Fibroblast of lung (primary cell): ENCODE data around the gene KDELR1. TPM values are rescaled to one million over a fixed set of nuclear protein-coding genes. Genes with fewer than 3 reads are reported as not detected.
A peak's percentile ranks its signal among the peaks of the same experiment; 100 is the strongest.
"Not testable (repeated sequence)": the region's sequence is repeated elsewhere in the genome, so short reads cannot be mapped to it uniquely, and the experiment has no call there.

Experiments
- DNase-seq, 2 donors: peaks; one replicate each; pipeline versions ENCODE4 v3.0.0 to v3.0.0-alpha.2; 2010; ENCODE audit warnings: low read depth in 2 of 2
- H2AFZ ChIP-seq: 2 replicates; pipeline ENCODE4 v1.5.1; 2012; ENCODE audit warnings: low read length, control low read depth, inconsistent platforms
- H3K27ac ChIP-seq: 2 replicates; pipeline ENCODE4 v1.5.1; 2011; ENCODE audit warnings: low read length, control low read depth; ENCODE audit not compliant: insufficient read depth
- H3K27me3 ChIP-seq: 2 replicates; pipeline ENCODE4 v1.5.1; 2011; ENCODE audit warnings: mild to moderate bottlenecking, low read length; ENCODE audit not compliant: control insufficient read depth, insufficient read depth
- H3K36me3 ChIP-seq: 2 replicates; pipeline ENCODE4 v1.5.1; 2011; ENCODE audit warnings: low read length; ENCODE audit not compliant: control insufficient read depth, insufficient read depth
- H3K4me1 ChIP-seq: 2 replicates; pipeline ENCODE4 v1.5.1; 2011; ENCODE audit warnings: low read length; ENCODE audit not compliant: control insufficient read depth, insufficient read depth; ENCODE audit errors: extremely low read depth
- H3K4me2 ChIP-seq: 2 replicates; pipeline ENCODE4 v1.5.1; 2011; ENCODE audit warnings: low read length, control low read depth; ENCODE audit not compliant: insufficient read depth; ENCODE audit errors: extremely low read depth
- H3K4me3 ChIP-seq, 4 experiments: fragments of 200-600 bp in 1 of 4; sonication (generic) in 1 of 4; replicated peaks in 1 of 4; 2 replicates each; pipeline ENCODE4 v1.5.1; 2011 to 2016; ENCODE audit warnings: low read length in 4 of 4, low read depth in 3 of 4, mild to moderate bottlenecking in 3 of 4, control low read depth in 2 of 4, inconsistent platforms in 1 of 4, mixed read lengths in 1 of 4; ENCODE audit not compliant: insufficient read depth in 1 of 4; ENCODE audit errors: control extremely low read depth in 1 of 4
- H3K79me2 ChIP-seq: 2 replicates; pipeline ENCODE4 v1.5.1; 2012; ENCODE audit warnings: mild to moderate bottlenecking, low read length, inconsistent platforms; ENCODE audit not compliant: control insufficient read depth, insufficient read depth
- H3K9ac ChIP-seq: 2 replicates; pipeline ENCODE4 v1.5.1; 2011; ENCODE audit warnings: mild to moderate bottlenecking, low read length, control low read depth; ENCODE audit not compliant: insufficient read depth
- H3K9me3 ChIP-seq: 2 replicates; pipeline ENCODE4 v1.5.1; 2012; ENCODE audit warnings: low read depth, low read length; ENCODE audit not compliant: control insufficient read depth, insufficient read depth
- H4K20me1 ChIP-seq: 2 replicates; pipeline ENCODE4 v1.5.1; 2011; ENCODE audit warnings: low read length; ENCODE audit not compliant: control insufficient read depth, insufficient read depth; ENCODE audit errors: extremely low read depth
- CTCF ChIP-seq, 2 donors: IDR thresholded peaks in 1 of 2; conservative IDR thresholded peaks in 1 of 2; 1 replicate in 1 of 2; 2 replicates in 1 of 2; pipeline ENCODE4 v1.5.1; 2011 to 2012; ENCODE audit warnings: low read length in 2 of 2, control low read depth in 1 of 2, inconsistent platforms in 1 of 2, low read depth in 1 of 2, mild to moderate bottlenecking in 1 of 2
- EZH2 ChIP-seq: IDR thresholded peaks from 2 replicates; pipeline ENCODE4 v1.5.1; 2012; ENCODE audit warnings: low read length, control low read depth, mild to moderate bottlenecking; ENCODE audit errors: missing control alignments
- polyA plus RNA-seq, 2 donors: library from polyadenylated mRNA; depleted of rRNA in 1 of 2; stranded (reverse) in 1 of 2; unstranded in 1 of 2; fragments of >200 nt; gene quantifications; 2 replicates each; pipeline ENCODE4 v1.2.1, GENCODE V29; 2011 to 2012; ENCODE audit warnings: missing spikeins in 1 of 2
- total RNA-seq: library from RNA; depleted of rRNA; stranded (reverse); fragments of >200 nt; gene quantifications from 2 replicates; pipeline ENCODE4 v1.2.1, GENCODE V29; 2014

The KDELR1 gene
- total and polyA plus RNA-seq, 2 donors (not counting 1 experiment from before 2014, with no cell fraction given), result 59.0 to 145 TPM

GRCh38 chr19:48378194-48378570 is 13.2 kb downstream of the KDELR1 start:
- Histone ChIP-seq H2AFZ (no peak overlapping the region), H3K9me3 (no peaks in the 10 kb centered on the region), H3K27ac (no peak overlapping the region), H4K20me1 (no peaks in the 10 kb centered on the region), H3K4me1 (no peaks in the 10 kb centered on the region), H3K4me2 (no peak overlapping the region), H3K79me2 (no peaks in the 10 kb centered on the region), H3K36me3 (peaks cover 5% of the 10 kb centered on the region), H3K4me3 (no peak overlapping the region), H3K9ac (no peak overlapping the region), H3K27me3 (no peaks in the 10 kb centered on the region)
- DNase-seq, result no peak
- TF ChIP-seq EZH2, result no peak
- no peak for TF ChIP-seq CTCF (conservative IDR thresholded peaks at IDR 0.05 in 1 of 2, IDR thresholded peaks at IDR 0.05 in 1 of 2; ENCODE audit: low read depth in 1 of 2, low read length in 2 of 2)

GRCh38 chr19:48373567-48373966 is 17.8 kb downstream of the KDELR1 start:
- H3K27me3 ChIP-seq, result no peaks in the 10 kb centered on the region
- H3K4me3 ChIP-seq, result no peak overlapping the region
- no peaks in the 10 kb centered on the region for H3K4me1 ChIP-seq
- no peaks in the 10 kb centered on the region for H3K36me3 ChIP-seq
- H3K4me2 ChIP-seq, result no peak overlapping the region
- H3K79me2 ChIP-seq, result no peaks in the 10 kb centered on the region
- H2AFZ ChIP-seq, result no peak overlapping the region
- H3K9ac ChIP-seq, result no peak overlapping the region
- H3K9me3 ChIP-seq, result no peaks in the 10 kb centered on the region
- H3K27ac ChIP-seq, result no peak overlapping the region
- TF ChIP-seq CTCF (conservative IDR thresholded peaks at IDR 0.05 in 1 of 2, IDR thresholded peaks at IDR 0.05 in 1 of 2; ENCODE audit: low read depth in 1 of 2, low read length in 2 of 2) (no peak), EZH2 (no peak)
- no peaks in the 10 kb centered on the region for H4K20me1 ChIP-seq
- no peak for DNase-seq

- Histone ChIP-seq H2AFZ (no peak overlapping the region), H3K9me3 (no peaks in the 10 kb centered on the region), H4K20me1 (no peaks in the 10 kb centered on the region), H3K79me2 (no peaks in the 10 kb centered on the region), H3K27ac (no peak overlapping the region), H3K9ac (no peak overlapping the region), H3K4me1 (no peaks in the 10 kb centered on the region), H3K4me2 (no peak overlapping the region), H3K36me3 (no peaks in the 10 kb centered on the region), H3K4me3 (no peak overlapping the region), H3K27me3 (no peaks in the 10 kb centered on the region)
- TF ChIP-seq CTCF (conservative IDR thresholded peaks at IDR 0.05 in 1 of 2, IDR thresholded peaks at IDR 0.05 in 1 of 2; ENCODE audit: low read depth in 1 of 2, low read length in 2 of 2), result no peak
- no peak for TF ChIP-seq EZH2
- peak in 1 of 2 donors; percentile 10 for DNase-seq
These were observed 18.4 kb downstream of the KDELR1 start for GRCh38 chr19:48372904-48373303.

- H4K20me1 ChIP-seq, H3K79me2 ChIP-seq, H3K9me3 ChIP-seq, H3K4me3 ChIP-seq, H3K4me2 ChIP-seq, H3K27ac ChIP-seq, H3K27me3 ChIP-seq, DNase-seq, H3K36me3 ChIP-seq, H3K4me1 ChIP-seq, H3K9ac ChIP-seq, H2AFZ ChIP-seq: not testable (repeated sequence)
These were observed 19.6 kb downstream of the KDELR1 start for GRCh38 chr19:48371771-48372170.
